Hematopoietic multipotent progenitor cell treated with erythropoietin and hydrocortisone succinate and interleukin-3 and kit ligand, for 8 days (in vitro differentiated cells): ENCODE data around the gene FBXO30.
A peak's percentile ranks its signal among the peaks of the same experiment; 100 is the strongest.

Experiments
- DNase-seq: peaks from one replicate; pipeline ENCODE4 v3.0.0-alpha.2; 2015

FBXO30 gene

GRCh38 chr6:145749632-145750031 is 65.0 kb downstream of the FBXO30 start:
- DNase-seq = peak; percentile 73

GRCh38 chr6:145745861-145746260 is 68.7 kb downstream of the FBXO30 start:
- DNase-seq = no peak

GRCh38 chr6:145744619-145745018 is 70.0 kb downstream of the FBXO30 start:
- DNase-seq = no peak
